Stimulated activated CD8-positive, alpha-beta memory T cell treated with anti-CD3 and anti-CD28 coated beads, Interleukin-15, amount 100 ng/mL, for 48 hours (primary cell): ENCODE data around the gene SERTM2.
"Not testable (repeated sequence)": the region's sequence is repeated elsewhere in the genome, so short reads cannot be mapped to it uniquely, and the experiment has no call there.

Source experiments
- DNase-seq, 2 donors: peaks; one replicate each; pipeline ENCODE4 v3.0.0-alpha.2; 2020; ENCODE audit warnings: low read depth in 2 of 2

SERTM2 gene

DNA sequence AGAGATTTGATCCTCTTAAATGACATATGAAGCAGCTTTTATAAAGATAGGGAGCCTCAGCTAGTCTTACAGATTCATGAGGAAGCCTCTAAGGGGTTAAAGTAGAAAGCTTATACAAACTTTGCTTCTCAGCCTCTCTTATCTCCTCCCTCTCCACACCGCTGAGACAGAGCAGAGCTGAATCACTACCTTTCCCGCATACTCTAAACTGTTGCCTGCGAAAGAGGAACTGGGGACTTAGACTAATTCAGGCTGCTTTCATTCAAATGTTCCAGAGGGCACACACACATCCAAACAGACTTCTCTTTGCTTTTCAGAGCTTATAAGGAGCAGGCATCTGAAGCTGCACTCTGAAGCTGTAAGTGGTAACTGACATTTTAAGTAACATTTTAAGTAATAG lies at the start of gene SERTM2:
TSS of gene SERTM2 (plus strand) at position 169 of the 400 bp plus-strand sequence. CDS start 7,213 bp downstream, outside the sequence.
- no peak for DNase-seq

DNA sequence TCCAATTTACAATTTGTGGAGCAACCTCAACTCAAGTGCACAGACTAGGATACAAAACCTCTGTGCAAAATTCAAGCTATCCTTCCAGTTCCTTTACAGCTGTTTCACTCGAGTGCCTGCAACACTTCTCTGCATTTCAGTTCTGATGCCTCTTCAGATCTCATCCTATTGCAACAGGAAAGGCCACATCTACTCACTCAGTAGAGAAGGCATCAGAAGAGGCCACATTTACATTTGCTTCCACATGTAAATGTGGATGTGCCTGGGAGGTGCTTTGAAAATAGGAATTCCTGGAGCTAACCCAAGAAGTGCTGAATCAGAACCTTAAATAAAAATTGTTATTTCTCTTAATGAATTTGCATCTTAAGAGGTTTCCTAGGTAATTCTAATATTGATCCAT lies 45.8 kb upstream of the SERTM2 start:
- DNase-seq = no peak

DNA sequence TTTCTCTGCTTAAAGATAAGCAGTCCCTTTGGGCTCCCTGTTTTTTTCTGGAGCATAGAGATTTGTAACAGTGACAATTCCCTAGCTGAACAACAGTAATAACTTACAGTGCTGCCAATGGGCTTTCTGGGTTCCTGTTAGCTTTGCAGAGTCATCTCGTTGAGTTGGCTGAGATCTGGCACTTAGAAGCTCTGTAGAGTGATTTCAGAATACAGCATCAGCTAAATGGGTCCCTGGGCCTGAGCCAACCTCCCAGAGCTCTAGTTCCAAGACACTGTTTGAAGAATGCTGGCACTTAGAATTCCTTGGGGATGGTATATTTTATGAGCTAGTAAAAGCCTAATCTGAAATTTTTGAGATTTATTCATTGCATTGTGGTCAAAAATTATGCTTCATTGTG lies 43.5 kb upstream of the SERTM2 start:
- DNase-seq = no peak

DNA sequence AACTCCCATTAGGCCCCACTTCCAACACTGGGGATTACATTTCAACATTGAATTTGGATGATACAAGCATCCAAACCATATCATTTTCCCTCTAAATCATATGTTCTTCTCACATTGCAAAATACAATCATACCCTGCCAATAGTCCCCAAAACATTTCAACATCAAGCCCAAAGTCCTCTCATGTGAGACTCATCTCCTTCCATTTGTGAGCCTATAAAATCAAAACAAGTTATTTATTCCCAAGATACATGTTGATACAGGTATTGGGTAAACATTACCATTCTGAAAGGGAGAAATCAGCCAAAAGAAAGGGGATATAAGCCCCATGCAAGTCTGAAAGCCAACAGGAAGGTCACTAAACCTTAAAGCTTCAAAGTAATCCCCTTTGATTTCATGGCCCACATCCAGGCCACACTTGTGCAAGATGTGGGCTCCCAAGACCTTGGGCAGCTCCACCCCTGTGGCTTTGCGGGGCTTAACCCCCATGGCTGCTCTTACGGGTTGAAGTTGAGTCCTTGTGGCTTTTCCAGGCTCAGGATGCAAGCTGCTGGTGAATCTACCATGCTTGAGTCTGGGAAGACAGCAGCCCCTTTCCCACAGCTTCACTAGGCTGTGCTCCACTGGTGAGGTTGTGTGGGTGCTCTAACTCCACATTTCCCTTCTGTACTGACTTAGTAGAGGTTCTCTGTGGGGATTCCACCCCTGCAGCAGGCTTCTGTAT lies 40.6 kb upstream of the SERTM2 start:
- no peak for DNase-seq

DNA sequence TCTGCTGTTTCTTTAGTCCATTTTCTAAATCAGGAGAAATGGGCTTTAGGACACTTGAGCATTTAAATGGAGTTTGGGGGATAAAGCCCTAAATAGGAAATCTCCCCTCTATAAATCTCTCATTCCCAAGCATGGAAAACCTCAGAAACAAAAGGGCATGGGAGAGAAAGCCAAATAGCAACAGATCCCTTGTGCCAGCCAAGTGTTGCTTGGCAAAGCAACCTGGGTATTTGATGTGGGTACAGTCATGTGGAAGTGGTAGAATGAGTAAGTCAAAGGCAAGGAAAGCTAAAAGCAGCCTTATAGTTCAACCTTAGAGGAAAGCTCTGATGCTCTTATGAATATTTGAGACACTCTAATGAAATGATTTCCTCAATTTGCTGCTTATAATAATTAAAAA lies 29.5 kb upstream of the SERTM2 start:
- no peak for DNase-seq

DNA sequence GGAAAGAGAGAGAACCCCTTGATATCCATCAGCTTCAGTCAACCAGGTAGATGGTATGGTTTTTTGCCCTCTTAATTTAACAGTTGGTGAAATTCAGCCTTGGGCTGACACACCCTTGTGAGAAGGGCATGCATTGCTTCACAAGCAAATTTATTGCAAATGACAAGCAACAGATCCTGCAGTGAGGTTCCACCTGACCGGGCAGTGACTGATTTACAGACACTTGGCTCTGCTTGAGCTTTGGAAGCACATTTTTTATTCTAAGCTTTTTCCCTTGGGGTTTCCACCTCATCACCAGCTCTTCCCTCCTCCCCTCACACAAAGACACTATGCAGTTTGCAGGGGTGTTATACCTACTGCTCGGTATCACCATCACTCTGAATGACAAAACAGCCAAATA lies 28.3 kb upstream of the SERTM2 start:
- no peak for DNase-seq

DNA sequence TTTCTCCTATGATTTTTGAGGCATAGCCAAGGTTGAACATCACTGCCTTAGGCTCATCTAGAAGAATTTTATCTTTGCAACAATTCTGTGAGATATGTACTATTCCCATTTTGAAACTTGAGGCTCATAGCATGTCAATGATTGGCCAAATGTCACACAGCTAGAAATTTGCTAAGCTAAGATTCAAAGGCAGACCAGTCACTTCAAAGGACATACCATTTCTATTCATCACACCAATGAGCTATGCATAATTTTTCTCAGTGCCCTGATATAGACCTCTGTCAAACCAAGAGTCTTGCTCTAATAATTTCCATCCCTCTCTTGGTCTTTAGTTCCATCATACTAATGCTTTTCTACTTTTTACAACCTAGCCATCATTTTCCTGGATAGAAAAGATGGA lies 27.6 kb upstream of the SERTM2 start:
- no peak for DNase-seq

DNA sequence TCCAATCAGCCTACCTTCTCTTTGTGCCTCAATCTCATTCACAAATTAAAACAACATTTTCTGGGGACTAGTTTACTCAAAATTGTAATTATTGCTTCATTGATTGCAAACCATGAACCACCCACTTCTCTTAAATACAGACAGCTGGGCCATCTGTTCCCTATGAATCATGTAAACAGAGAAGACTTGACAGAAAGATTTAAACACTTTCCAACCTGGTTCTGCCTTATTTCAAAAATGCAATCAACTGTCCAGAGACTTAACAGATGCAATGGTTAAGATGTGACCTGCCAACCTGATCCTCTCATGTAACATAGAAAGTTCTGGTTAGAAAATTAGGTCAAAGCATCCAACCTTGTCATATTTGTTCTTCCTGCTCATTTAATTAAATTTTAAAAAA lies 20.8 kb upstream of the SERTM2 start:
- DNase-seq = no peak

DNA sequence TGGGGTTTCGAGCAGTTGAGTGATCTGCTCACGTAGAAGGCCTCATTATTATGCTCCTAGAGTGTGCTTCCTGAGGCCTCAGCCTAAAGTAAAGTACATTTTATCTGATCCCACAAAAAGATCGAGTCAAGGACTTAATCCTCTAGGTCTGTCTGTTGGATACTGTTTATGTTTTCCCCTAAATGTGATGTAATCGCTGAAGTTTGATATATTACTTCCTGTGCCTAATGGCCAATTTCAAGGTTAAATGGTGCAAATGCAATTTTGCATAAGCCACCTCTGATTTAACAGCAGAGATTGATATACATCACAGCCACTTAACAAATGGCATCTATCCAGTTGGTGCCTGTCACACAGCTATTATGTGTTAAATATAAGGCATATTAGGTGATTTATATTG lies 19.4 kb upstream of the SERTM2 start:
- DNase-seq = no peak

DNA sequence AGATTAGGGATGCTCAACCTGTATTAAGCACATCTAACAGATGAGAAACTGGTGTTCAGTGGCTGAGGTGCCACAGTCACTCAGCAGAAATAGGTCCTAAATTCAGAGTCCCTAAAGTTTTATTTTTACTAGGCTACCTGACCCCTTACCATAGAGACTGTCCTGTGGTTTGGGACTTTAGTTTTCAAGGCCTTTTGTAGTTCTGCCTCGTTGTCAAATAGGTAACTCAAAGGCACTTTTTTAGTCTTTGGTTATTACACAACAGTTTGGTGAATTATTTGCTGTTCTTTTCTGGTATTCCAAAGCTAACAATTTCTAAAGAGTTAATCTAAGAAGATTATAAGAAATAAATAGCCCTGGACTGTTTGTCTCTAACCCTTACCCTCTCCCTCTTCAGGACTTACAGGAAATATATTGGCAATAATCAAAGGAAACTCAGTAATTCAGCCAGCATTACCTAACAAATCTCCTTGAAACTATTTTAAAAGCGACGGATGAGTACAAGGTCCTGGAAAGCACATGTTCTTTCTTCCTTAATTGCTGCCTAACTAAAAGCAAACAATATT lies 12.8 kb upstream of the SERTM2 start:
- no peak for DNase-seq

DNA sequence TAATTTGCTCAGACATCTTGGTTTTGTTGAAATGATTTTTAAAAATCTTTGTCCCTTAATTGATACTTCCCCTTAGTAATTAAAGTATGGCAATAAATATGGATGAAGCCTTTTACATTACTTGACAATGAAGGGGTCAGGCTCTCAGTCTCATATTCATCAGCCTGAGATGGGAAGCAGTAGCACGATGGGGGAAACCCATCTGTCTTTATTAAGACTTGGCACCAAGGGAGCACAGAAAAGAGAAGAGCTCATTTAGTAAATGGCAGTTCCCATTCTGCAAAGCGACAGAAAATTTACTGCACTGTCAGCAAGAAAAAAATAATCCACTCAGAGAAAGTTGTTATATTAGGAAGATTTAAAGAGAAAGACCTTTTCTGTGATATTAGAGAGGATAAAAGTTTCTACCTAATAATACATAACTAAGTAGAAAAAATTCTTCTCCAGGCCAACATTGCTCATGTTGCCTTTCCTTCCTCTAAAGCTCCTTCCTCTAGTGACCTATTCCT lies 7.9 kb upstream of the SERTM2 start:
- DNase-seq = no peak

DNA sequence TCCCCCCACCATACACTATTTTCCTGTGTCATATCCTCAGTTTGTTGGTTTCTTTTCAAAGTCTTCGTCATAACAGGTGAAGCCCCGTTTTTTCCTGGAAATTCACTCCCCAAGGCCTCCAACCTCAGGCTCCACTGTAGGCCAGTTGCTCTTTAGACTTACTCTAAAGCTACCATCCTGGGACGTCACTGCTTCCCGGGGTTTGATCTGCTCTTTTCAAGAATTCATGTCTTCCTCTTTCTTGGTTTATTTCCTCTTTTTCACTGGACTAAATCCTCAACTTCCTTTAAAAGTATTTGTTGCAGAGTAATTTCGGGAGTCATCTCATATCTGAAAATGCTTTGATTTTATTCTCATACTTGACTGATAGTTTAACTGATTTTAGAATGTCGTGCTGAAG lies 6.5 kb upstream of the SERTM2 start:
- DNase-seq = no peak

DNA sequence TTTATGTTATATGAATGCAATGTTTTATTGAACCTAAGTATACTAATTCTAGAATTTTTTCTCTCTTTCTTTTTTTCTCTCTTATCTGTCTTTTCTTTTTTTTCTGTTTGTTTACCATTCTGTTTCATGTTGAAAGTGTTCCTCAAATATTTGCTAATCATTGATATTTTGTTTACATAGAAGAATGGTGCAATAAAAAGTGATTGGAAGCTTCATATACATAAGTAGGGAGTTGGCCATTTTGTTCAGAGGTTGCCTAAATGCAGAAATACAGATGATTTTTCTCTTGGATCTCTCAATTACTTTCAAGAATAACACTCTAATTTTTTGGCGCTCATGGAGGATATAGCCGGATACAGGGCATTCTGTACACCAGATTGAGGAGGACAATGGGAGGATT lies 5.7 kb upstream of the SERTM2 start:
- no peak for DNase-seq

DNA sequence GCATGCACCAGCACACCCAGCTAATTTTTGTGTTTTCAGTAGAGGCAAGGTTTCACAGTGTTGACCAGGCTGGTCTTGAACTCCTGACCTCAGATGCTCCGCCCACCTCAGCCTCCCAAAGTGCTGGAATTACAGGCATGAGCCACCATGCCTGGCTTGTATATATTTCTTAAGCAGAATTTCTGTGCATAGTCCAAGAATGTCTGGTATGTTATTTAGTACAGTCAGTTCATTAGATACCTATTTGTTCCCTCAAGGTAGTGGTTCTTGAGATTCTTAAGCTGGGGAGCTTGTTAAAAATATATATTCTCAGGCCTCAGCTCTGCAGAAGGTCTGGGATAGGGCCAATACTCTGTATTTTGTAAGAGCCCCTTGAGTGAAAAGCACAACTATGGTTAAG lies 4.6 kb upstream of the SERTM2 start:
- DNase-seq = no peak

DNA sequence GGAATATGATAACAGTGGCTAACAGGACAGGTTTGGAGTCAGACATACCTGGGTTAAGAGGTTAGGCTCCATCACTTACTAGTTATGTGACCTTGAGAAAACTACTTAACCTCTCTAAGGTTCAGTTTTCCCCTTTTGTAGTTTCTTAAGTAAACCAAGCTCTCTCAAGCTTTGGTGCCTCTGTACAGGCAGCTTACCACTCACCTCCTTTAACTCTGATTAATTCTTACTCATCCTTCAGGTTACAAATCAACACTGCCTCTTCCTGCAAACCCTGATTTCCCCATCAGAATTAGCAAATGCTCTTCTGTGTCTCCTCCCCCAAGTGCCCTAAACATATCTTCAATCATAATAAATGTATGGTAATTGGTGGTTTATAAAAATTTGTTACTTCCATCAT lies 3.5 kb upstream of the SERTM2 start:
- no peak for DNase-seq

DNA sequence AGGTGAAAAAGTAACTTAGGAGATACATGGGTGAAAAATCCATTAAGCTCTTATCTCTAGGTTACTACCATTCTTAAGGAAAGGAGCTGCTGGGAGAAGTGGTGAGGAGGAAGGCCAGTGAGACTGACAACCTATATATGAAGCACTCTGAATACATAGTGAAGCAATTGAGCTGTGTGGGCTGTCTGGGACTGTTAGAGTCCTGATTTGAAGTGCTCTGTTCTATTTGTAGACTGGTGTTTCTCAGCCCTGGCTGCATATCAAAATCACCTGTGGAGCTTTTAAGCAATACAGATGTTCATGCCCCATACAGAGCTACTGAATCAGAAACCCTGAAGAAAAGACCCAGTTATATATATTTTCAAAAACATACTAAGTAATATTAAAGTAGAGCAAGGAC lies 3.9 kb downstream of the SERTM2 start:
- DNase-seq = no peak

DNA sequence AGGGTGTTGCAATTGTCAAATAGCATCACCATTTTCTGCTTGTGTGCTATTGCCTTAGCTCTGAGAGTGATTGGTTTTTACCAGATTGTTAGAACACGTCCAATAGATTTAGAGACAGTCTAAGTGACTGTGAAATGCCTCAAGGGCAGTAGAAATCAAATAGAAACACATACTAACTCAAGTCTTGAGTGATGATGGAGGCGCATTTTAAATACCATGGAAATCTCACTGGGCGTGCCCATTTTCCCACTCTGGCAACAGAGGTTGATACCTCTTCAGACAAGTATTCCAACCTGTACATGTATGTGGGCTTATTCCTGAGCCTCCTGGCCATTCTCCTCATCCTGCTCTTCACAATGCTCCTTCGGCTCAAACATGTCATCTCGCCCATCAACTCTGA lies 7.2 kb downstream of the SERTM2 start:
- no peak for DNase-seq

DNA sequence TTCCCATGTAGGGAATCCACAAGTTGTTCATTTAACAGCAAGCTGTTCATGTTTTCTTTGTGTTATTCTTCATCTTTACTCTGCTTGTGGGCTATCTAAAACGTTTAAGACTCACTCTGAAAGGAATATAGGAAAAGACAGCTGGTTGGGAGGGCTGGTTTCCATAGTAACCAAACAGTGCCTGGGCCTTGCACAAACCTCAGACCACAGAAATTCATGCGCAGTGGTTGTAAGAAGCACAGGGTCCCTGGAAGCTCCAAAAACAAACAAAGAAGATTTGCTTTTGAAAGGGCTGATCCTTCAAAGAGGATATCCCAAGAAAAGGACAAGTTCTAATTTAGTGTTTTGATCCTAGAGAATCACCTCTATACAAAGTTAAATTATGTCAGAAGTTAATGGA lies 7.8 kb downstream of the SERTM2 start:
- no peak for DNase-seq

DNA sequence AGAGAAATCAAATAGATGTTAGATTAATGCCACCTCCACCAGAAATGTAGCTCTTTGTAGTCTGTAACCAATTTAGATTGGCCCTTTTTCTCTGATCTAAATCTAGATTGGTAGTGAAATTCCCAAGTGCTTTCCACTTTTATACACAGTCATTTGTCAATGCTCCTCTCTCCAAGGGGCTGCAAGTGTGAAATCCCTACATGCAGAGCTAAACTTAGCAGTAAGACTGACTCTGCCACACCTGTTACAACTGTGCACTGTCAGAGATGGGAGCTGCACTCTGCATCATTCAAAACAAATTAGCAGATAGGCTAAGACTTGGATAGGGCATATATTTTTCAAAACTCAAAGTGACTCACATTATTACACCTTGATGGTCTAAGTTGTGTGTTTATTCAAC lies 9.1 kb downstream of the SERTM2 start:
- DNase-seq = no peak

DNA sequence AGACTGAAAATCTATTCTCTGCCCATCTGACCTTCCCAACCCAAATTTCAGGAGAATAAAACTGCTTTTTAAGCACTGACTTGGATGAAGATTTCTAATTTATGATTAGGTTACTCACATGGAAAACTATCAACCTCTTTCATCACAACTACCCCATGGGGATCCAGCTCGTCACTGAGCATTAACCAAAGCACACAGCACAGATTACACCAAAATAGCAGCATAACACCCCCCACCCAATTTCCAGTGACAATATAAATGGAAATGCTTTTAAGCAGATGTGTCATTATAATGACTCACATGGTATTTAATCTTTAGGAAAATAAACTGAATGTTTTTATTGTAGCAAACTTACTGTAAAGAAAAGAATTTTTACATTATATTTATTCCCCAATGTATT lies 9.7 kb downstream of the SERTM2 start:
- DNase-seq = no peak

DNA sequence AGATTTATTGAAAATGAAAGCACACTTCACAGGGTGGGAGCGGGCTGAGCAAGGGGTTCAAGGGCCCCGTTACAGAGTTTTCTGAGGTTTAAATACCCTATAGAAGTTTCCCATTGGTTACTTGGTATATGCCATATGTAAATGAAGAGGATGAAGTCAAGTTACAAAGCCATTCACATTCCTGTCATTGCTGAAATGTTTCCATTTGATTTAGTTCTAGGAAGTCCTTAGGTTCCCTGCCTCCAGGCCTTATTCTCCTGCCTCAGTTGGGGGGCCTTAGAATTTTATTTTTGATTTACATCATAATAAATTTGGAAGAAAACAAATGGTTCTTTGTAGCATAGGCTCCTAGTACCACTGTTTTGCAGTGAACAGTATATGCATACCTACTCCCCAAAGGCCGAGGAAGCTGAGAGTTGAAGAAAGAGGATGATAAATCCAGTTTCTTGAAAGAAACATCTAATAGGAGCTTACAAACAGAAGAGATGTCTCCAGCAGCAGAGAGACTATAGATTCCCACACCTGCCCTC lies 31.8 kb downstream of the SERTM2 start:
- DNase-seq = no peak

DNA sequence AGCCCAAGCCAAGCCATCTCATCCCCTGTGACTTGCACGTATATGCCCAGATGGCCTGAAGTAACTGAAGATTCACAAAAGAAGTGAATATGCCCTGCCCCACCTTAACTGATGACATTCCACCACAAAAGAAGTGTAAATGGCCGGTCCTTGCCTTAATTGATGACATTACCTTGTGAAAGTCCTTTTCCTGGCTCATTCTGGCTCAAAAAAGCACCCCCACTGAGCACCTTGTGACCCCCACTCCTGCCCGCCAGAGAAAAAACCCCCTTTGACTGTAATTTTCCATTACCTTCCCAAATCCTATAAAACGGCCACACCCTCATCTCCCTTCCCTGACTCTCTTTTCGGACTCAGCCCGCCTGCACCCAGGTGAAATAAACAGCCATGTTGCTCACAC lies 37.8 kb downstream of the SERTM2 start:
- not testable (repeated sequence) for DNase-seq

DNA sequence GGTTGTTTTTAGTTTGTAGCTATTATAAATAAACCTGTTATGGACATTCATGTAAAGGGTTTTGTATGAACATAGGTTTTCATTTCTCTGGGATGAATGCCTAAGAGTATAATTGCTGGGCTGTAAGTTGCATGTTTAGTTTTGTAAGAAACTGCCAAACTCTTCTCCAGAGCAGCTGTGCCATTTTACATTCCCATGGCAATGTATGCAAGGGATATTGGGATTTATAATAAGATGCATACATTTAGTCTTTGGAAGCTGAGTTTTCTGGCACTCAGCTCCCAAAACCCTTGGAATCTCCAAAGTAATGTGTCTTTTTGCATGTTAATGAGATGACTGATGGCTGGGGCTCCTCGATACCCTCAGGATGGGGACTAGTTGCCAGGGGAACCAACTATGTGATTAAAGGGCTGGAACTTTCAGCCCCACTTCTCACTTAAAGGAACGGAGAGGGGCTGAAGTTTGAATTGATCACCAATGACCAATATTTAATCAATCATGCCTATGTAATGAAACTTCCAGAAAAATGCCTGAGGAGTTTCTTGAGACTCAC lies 44.0 kb downstream of the SERTM2 start:
- no peak for DNase-seq
